HCT116 (cell line): ENCODE results near the gene CSTF3. TPM values are rescaled to one million over a fixed set of nuclear protein-coding genes. Genes with fewer than 3 reads are reported as not detected.

Experiments used
- ATAC-seq: fragments of 200-7000 bp; cut with Tn5 transposase; 2 replicates; pipeline ENCODE4 v1.9.1; 2020; ENCODE audit warnings: mild to moderate bottlenecking, moderate library complexity
- BruUV-seq: library from RNA; stranded (reverse); fragments of 400-500 nt; replicated peaks from 2 replicates; lab custom pipeline; 2021; lab: Mats Ljungman, UMichigan
- CTCF ChIA-PET: fragments of 300-600 bp; sonication (Branson Sonifier 250); formaldehyde crosslinking; loops from one replicate; lab custom pipeline; 2021; ENCODE audit warnings: antibody characterized with exemption; lab: Charles Lee
- POLR2A ChIA-PET: fragments of 300-600, 350-600 bp; sonication (Branson Sonifier 250); formaldehyde crosslinking; loops from one replicate; lab custom pipeline; 2021; ENCODE audit warnings: antibody characterized with exemption; lab: Charles Lee
- RAD21 ChIA-PET, 2 experiments: fragments of 300-600 bp; sonication (Branson Sonifier 250); formaldehyde crosslinking; loops; one replicate each; lab custom pipeline; 2023; ENCODE audit warnings: low total read pairs in 2 of 2; ENCODE audit not compliant: uncharacterized antibody in 2 of 2, unreplicated experiment in 2 of 2, low non-redundant PET in 1 of 2; lab: Charles Lee
- DNase-seq: peaks from one replicate; pipeline ENCODE4 v3.0.0-alpha.2; 2010; ENCODE audit warnings: low read depth, low spot score
- H2AFZ ChIP-seq: fragments of 200-600 bp; shearing (Covaris generic), sonication (generic); 2 replicates; pipeline ENCODE4 v1.6.1; 2017; ENCODE audit warnings: low read depth, mixed run types, mixed read lengths, antibody characterized with exemption, low read length; ENCODE audit not compliant: poor library complexity, severe bottlenecking
- H3K27ac ChIP-seq: 2 replicates; pipeline ENCODE4 v1.5.1; 2012; ENCODE audit warnings: low read depth, low read length
- H3K27me3 ChIP-seq: fragments of 200-600 bp; sonication (generic); 2 replicates; pipeline ENCODE4 v1.6.1; 2016; ENCODE audit warnings: mixed run types, low read length, mixed read lengths; ENCODE audit not compliant: insufficient read depth
- H3K36me3 ChIP-seq, 2 experiments: fragments of 200-500 bp in 1 of 2; fragments of 200-600 bp in 1 of 2; sonication (Bioruptor generic) in 1 of 2; sonication (generic) in 1 of 2; 2 replicates each; pipeline versions ENCODE4 v1.5.1 to v1.6.1; 2014 to 2016; ENCODE audit warnings: low read length in 2 of 2, inconsistent platforms in 1 of 2, mixed read lengths in 1 of 2, mixed run types in 1 of 2; ENCODE audit not compliant: insufficient read depth in 2 of 2, control insufficient read depth in 1 of 2
- H3K4me1 ChIP-seq, 2 experiments: fragments of 200-600 bp in 1 of 2; sonication (generic) in 1 of 2; 2 replicates each; pipeline versions ENCODE4 v1.5.1 to v1.6.1; 2012 to 2017; ENCODE audit warnings: low read length in 2 of 2, inconsistent platforms in 1 of 2, mild to moderate bottlenecking in 1 of 2, mixed read lengths in 1 of 2, mixed run types in 1 of 2, moderate library complexity in 1 of 2; ENCODE audit not compliant: insufficient read depth in 2 of 2, control insufficient read depth in 1 of 2
- H3K4me2 ChIP-seq: fragments of 200-600 bp; sonication (generic); 2 replicates; pipeline ENCODE4 v1.6.1; 2017; ENCODE audit warnings: mixed run types, low read length, mixed read lengths
- H3K4me3 ChIP-seq, 2 experiments: fragments of 200-600 bp in 1 of 2; sonication (generic) in 1 of 2; replicated peaks in 1 of 2; 2 replicates each; pipeline ENCODE4 v1.5.1; 2011 to 2016; ENCODE audit warnings: low read length in 2 of 2, control low read depth in 1 of 2, low read depth in 1 of 2, mild to moderate bottlenecking in 1 of 2, mixed read lengths in 1 of 2, mixed run types in 1 of 2
- H3K79me2 ChIP-seq: fragments of 200-600 bp; sonication (generic); 2 replicates; pipeline ENCODE4 v1.6.1; 2017; ENCODE audit warnings: mild to moderate bottlenecking, mixed run types, low read length, moderate library complexity, mixed read lengths; ENCODE audit not compliant: insufficient read depth
- H3K9ac ChIP-seq: fragments of 200-600 bp; sonication (generic); 2 replicates; pipeline ENCODE4 v1.6.1; 2016; ENCODE audit warnings: low read length, mixed read lengths
- H3K9me2 ChIP-seq: fragments of 200-600 bp; sonication (generic), shearing (Covaris generic); 2 replicates; pipeline ENCODE4 v1.6.1; 2017; ENCODE audit warnings: mixed run types, mild to moderate bottlenecking, moderate library complexity; ENCODE audit not compliant: insufficient read depth
- H3K9me3 ChIP-seq, 2 experiments: fragments of 200-500 bp in 1 of 2; fragments of 200-600 bp in 1 of 2; sonication (Bioruptor generic) in 1 of 2; sonication (generic) in 1 of 2; 2 replicates each; pipeline ENCODE4 v1.6.1; 2014 to 2017; ENCODE audit warnings: low read length in 2 of 2, mixed read lengths in 2 of 2, inconsistent platforms in 1 of 2, low read depth in 1 of 2, mild to moderate bottlenecking in 1 of 2, mixed run types in 1 of 2, moderate library complexity in 1 of 2; ENCODE audit not compliant: control insufficient read depth in 1 of 2, insufficient read depth in 1 of 2
- H4K20me1 ChIP-seq: fragments of 200-600 bp; sonication (generic), shearing (Covaris generic); 2 replicates; pipeline ENCODE4 v1.6.1; 2017; ENCODE audit warnings: mixed run types, mild to moderate bottlenecking, moderate library complexity; ENCODE audit not compliant: insufficient read depth
- CBX3 ChIP-seq: IDR thresholded peaks from 2 replicates; pipeline ENCODE4 v1.6.1; 2012; ENCODE audit warnings: low read depth
- EGR1 ChIP-seq: IDR thresholded peaks from 2 replicates; pipeline ENCODE4 v1.6.1; 2012; ENCODE audit warnings: low read depth
- EZH2phosphoT487 ChIP-seq: fragments of 200-600 bp; IDR thresholded peaks from 2 replicates; pipeline ENCODE4 v1.6.1; 2018; ENCODE audit warnings: antibody characterized with exemption, borderline replicate concordance
- FOSL1 ChIP-seq: IDR thresholded peaks from 2 replicates; pipeline ENCODE4 v1.6.1; 2012; ENCODE audit warnings: low read depth
- POLR2AphosphoS5 ChIP-seq: IDR thresholded peaks from 2 replicates; pipeline ENCODE4 v1.6.1; 2011; ENCODE audit warnings: mild to moderate bottlenecking, low read depth, low read length, moderate library complexity
- RAD21 ChIP-seq: IDR thresholded peaks from 2 replicates; pipeline ENCODE4 v1.6.1; 2012; ENCODE audit warnings: low read depth, mild to moderate bottlenecking
- SP1 ChIP-seq: IDR thresholded peaks from 2 replicates; pipeline ENCODE4 v1.6.1; 2012; ENCODE audit warnings: low read depth
- YY1 ChIP-seq: IDR thresholded peaks from 2 replicates; pipeline ENCODE4 v1.6.1; 2011; ENCODE audit warnings: low read length, low read depth, moderate library complexity, mild to moderate bottlenecking; ENCODE audit not compliant: insufficient replicate concordance; ENCODE audit errors: extremely low read depth
- ZBTB33 ChIP-seq: IDR thresholded peaks from 2 replicates; pipeline ENCODE4 v1.6.1; 2011; ENCODE audit warnings: mild to moderate bottlenecking, low read length, moderate library complexity; ENCODE audit not compliant: insufficient replicate concordance; ENCODE audit errors: extremely low read depth
- ZNF274 ChIP-seq: fragments of 200-500 bp; sonication (Bioruptor generic); IDR thresholded peaks from 2 replicates; pipeline ENCODE4 v1.6.1; 2014; ENCODE audit warnings: mild to moderate bottlenecking, low read depth, low read length, inconsistent platforms
- intact Hi-C: fragments of 100-400 bp; cut with micrococcal nuclease; formaldehyde crosslinking; loops from 2 replicates; pipeline ENCODE4 v1.10.0; 2022
- total RNA-seq: library from RNA; stranded (reverse); gene quantifications from one replicate; pipeline ENCODE4 v1.2.1, GENCODE V29; 2021; ENCODE audit not compliant: unreplicated experiment
- TF ChIP-seq, protein P1 (sequence below), 3 experiments: fragments of 200-600 bp in 1 of 3; sonication (generic) in 1 of 3; IDR thresholded peaks in 2 of 3; conservative IDR thresholded peaks in 1 of 3; 2 replicates each; pipeline ENCODE4 v1.5.1; 2012 to 2017; ENCODE audit warnings: low read depth in 2 of 3, low read length in 2 of 3, antibody characterized with exemption in 1 of 3, borderline replicate concordance in 1 of 3, control low read depth in 1 of 3, mild to moderate bottlenecking in 1 of 3, mixed read lengths in 1 of 3, mixed run types in 1 of 3, moderate library complexity in 1 of 3; ENCODE audit not compliant: insufficient read depth in 1 of 3

CSTF3 gene
- total RNA-seq, 1 experiment from 2014 or later: 39.3 TPM

GRCh38 chr11:33172345-33172744 lies 11.1 kb upstream of the CSTF3 start:
- RAD21 ChIA-PET: no interaction called here
- intact Hi-C loops: no loop called here
- H3K4me3 ChIP-seq: no peak overlapping the region
- POLR2A ChIA-PET: no interaction called here
- ATAC-seq (no peak), DNase-seq (no peak)
- CTCF ChIA-PET: no interaction called here
- no peaks in the 10 kb centered on the region for H3K36me3 ChIP-seq
- TF ChIP-seq YY1 (no peak), ZBTB33 (no peak), EZH2phosphoT487 (no peak), POLR2AphosphoS5 (no peak), EGR1 (no peak), RAD21 (no peak), SP1 (no peak), FOSL1 (no peak), CBX3 (no peak), ZNF274 (no peak)
- TF ChIP-seq, protein P1, sequence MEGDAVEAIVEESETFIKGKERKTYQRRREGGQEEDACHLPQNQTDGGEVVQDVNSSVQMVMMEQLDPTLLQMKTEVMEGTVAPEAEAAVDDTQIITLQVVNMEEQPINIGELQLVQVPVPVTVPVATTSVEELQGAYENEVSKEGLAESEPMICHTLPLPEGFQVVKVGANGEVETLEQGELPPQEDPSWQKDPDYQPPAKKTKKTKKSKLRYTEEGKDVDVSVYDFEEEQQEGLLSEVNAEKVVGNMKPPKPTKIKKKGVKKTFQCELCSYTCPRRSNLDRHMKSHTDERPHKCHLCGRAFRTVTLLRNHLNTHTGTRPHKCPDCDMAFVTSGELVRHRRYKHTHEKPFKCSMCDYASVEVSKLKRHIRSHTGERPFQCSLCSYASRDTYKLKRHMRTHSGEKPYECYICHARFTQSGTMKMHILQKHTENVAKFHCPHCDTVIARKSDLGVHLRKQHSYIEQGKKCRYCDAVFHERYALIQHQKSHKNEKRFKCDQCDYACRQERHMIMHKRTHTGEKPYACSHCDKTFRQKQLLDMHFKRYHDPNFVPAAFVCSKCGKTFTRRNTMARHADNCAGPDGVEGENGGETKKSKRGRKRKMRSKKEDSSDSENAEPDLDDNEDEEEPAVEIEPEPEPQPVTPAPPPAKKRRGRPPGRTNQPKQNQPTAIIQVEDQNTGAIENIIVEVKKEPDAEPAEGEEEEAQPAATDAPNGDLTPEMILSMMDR (IDR thresholded peaks at IDR 0.05 in 2 of 3, conservative IDR thresholded peaks at IDR 0.05 in 1 of 3; ENCODE audit: borderline replicate concordance in 1 of 3, insufficient read depth in 1 of 3, low read depth in 2 of 3, low read length in 2 of 3): no peak
- H3K9me2 ChIP-seq: no peaks in the 10 kb centered on the region
- no peaks in the 10 kb centered on the region for H3K79me2 ChIP-seq
- no peak overlapping the region for H3K4me2 ChIP-seq
- H3K4me1 ChIP-seq: no peaks in the 10 kb centered on the region
- no peak overlapping the region for H3K9ac ChIP-seq
- BruUV-seq: no TSS peak
- H3K27ac ChIP-seq: no peak overlapping the region
- H3K9me3 ChIP-seq: no peaks in the 10 kb centered on the region
- no peak overlapping the region for H2AFZ ChIP-seq
- H4K20me1 ChIP-seq: no peaks in the 10 kb centered on the region
- no peaks in the 10 kb centered on the region for H3K27me3 ChIP-seq
